HG02642 (cell line): ENCODE measurements around the gene GPR15LG.
"Not testable (repeated sequence)": the region's sequence is repeated elsewhere in the genome, so short reads cannot be mapped to it uniquely, and the experiment has no call there.

Experiments
- ATAC-seq: cut with Tn5 transposase; IDR thresholded peaks from one replicate; pipeline ENCODE4 v1.9.1; 2021; ENCODE audit warnings: mild to moderate bottlenecking; ENCODE audit not compliant: unreplicated experiment, poor library complexity

The GPR15LG gene

DNA sequence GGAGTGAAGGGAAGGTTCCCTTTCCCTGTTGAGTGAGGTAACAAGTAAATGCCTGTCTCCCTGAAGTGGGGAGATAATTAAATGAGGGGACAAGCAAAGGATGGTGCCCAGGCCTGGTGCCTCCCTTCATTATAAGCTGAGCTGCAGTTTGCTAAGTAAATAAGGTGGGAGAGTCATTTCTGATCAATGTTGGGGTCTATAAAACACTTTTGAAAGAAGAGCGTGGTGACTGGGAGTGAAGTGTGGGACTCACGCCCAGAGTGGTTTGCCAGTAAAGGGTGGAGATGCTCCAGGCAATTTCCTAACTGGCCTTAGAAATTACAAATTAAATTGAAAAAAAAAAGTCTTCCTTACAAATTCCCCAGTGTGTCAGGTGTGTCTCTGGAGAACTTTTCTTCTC, 9.6 kb upstream of the GPR15LG start:
- no peak for ATAC-seq

DNA sequence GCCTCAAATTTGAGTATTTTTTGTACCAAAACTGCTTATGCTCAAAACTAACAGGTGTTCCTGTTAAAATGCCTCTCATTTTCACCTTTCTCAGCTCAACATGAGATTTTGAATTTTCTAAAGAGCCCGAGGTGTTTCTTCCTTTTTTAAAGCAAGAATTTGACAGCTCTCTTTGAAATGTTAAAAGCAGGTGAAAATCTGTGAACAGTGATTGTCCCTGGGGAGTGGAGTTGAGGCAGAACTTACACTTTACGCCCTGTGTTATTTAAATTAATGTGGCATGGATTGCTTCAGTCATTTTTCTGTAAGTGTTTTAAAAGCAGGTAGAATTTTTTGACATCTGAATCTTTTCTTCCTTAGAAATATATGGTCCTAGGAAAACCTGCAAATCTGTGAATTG, 9.2 kb upstream of the GPR15LG start:
- ATAC-seq = no peak

DNA sequence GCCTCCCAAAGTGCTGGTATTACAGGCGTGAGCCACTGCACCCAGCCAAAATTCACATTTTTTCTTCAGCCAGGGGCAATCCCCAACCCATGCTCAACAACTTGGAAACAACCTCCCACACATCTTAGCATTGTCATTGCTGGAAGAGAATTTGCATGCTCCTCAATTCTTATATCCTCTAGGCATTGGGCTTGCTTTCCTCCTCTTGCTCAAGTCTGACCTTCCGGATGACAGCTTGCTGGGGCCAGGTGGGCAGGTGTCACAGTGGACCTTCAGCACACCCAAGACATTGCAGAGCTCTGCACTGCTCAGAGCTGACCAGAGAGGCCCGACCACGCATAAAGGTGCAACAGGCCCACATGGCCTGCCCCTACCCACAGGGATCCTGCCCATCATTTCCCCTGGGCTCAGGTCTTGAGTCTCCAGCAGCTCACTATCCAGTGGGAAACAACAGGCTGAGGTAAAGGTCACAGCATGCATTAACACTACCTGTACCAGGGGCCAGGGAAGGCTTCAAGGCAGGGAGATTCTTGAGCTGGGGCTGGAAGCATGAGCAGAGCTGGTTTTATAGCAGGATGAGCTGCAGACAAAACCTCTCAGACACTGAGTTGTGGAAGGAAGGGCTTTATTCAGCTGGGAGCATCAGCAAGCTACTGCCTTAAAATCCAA, 6.8 kb upstream of the GPR15LG start:
- peak; percentile 59 for ATAC-seq

DNA sequence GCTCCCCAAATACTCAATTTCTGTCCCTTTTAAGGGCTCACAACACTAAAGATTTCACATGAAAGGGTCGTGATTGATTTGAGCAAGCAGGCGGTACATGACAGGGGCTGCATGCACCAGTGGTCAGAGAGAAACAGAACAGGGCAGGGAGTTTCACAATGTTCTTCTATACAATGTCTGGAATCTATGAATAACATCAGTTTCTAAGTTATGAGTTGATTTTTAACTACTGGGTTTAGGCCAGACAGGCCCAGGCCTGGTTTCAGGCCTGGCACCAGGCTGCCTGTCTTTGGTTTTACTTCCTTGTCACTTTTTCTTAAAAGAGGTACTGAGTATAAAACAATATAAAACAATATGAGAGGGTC, 6.3 kb upstream of the GPR15LG start:
- peak; percentile 25 for ATAC-seq

DNA sequence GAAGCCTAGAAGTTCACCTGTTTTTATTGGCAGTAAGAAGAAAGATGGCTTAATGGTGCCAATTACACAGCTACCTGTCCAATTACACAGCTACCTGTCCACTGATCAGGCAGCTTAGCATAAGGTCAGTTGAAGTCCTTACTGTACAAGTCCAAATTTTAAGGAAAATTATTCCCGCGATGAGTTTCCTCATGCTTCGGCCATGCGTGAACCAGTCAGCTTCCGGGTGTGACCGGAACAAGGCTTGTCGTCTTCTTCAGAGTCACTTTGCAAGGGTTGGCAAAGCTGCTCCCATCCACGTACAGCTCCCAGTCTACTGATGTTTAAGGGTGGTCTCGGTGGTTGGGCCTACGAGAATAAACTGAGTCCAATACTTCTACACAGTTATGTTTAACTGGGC, 5.2 kb upstream of the GPR15LG start:
- not testable (repeated sequence) for ATAC-seq

DNA sequence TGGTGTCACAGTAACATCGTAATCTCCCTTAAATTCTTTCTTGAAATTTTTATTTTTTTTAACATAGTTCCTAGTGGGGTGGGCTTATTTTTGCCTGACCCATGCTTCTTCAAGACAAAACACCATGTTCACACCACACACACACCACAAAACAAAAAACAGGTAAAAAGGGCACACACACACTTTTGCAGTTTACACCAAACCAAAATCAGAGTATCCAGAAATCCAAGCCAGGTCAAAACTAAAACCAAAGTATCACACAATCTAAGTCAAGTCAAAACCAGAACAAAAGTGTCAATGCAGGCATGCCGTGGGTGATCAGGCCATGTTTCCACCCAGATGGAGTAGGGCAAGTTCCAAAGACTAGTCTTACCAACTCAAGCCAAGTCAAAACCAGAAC, 2.4 kb upstream of the GPR15LG start:
- not testable (repeated sequence) for ATAC-seq

DNA sequence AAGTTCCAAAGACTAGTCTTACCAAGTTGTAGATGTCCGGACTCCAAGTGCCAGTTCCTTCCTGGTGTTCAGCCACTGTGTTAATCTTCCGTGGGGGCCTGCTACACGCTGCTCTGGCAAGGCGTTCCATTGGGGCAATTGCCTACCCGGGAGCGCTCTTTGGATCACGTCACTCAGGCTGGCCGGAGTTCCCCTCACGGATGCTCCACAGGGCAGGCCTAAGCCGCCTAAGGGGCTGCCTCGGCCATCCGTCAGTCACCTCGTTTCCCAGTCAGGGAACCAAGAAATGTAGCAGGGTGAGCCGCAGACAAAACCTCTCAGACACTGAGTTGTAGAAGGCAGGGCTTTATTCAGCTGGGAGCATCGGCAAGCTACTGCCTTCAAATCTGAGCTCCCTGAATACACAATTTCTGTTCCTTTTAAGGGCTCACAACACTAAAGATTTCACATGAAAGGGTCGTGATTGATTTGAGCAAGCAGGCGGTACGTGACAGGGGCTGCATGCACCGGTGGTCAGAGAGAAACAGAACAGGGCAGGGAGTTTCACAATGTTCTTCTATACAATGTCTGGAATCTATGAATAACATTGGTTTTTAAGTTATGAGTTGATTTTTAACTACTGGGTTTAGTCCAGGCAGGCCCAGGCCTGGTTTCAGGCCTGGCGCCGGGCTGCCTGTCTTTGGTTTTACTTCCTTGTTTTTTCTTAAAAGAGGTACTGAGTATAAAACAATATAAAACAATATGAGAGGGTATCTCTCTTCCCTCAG, 1.7 kb upstream of the GPR15LG start:
- peak; percentile 40 for ATAC-seq

DNA sequence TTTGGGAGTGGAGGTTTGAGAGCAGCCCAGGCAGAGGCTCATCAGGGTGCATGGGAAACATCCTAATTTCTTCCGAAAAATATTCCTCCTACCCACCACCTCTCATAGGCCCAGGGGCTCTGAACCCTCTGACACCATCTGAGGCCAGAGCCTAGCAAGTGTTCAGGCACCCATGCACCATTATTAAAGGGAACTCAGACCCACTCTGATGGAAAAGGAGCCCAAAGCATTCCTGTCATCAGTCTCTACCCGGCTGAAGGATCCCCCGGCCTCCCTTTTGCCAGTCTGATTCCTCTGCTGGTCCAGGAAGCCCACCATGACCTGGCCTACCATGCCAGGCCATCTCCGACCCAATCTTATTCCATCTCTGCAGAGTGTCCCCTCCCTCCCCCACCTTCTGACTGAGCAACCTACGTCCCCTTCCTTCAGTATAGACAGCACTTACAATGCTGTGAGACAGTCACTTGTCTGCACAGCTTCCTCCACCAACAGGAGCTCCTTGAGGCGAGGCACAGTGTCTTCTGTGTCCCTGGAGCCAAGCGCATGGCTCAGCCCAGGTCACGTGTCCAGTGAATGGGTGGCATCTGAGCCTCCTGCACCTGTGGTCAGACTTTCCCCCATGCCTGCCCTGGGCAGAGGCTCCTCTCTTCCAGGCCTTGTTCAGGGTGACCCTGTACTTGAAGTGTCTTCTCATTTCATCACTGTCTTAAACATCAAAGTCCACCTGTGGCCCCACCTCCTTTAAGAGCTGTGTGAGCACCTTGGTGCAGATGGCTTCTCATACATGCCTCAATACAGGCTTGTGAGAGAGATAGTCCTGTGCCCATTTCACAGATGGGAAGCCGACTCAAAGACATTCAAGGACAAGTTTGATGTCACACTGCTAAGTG, 889 bp upstream of the GPR15LG start:
- ATAC-seq = peak; percentile 66

DNA sequence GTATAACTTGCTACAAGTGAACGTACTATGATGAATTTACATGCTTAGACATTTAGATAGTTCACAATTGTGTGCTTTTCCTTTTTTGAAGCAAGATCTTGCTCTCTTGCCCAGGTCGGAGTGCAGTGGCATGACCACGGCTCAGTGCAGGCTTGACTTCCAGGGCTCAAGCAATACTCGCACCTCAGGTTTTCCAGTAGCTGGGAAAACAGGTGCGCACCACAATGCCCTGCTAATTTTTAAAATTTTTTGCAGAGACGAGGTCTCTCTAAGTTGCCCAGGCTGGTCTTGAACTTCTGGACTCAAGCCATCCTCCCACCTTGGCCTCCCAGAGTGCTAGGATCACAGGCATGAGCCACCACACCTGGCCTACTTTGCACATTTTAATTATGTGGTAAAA, 1.8 kb downstream of the GPR15LG start:
- no peak for ATAC-seq

DNA sequence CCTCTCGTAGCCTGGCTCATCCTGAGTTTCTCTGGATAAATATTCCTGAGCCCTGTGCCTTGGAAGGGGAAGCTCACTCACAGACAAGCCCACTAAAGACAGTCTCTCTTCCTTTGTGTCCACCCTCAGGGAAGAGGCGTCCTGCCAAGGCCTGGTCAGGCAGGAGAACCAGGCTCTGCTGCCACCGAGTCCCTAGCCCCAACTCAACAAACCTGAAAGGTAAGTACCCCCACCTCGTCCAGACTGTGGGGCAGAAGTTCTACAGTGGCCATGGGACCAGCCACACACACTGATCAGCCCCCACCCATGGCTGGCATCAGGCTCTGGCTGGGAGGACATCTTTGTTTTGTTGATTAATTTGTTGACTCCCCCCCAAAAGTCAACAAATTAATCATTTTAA, 2.8 kb downstream of the GPR15LG start:
- ATAC-seq = no peak

DNA sequence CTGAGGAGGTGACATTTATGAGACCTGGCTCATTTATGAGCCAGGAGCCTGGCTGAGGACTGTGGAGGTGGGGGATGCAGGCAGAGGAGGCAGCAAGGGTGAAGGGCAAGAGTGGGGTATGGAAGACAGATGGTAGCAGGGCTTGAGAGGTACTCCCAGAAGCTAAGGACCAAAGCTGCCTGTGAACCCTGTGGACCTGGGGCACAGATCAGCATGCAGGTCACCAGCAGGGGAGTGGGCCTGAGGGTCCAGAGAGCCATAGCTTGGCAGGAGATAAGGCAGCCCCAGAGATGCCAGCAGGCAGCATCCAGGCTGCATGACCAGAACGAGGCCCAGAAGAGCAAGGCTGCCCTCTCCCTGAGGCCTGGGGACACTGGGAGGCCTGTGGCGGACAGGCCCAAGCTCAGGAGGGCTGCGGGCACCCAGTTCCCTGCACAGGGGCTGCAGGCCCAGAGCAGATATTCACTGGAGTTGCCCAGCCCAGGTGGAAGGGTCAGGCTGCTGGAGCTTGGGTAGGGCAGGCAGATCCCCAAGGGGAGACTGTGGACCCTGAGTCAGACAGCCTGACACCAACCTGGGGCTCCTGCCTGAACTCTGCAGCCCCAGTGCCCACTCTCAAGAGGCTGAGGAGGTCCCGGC, 3.4 kb downstream of the GPR15LG start:
- no peak for ATAC-seq

DNA sequence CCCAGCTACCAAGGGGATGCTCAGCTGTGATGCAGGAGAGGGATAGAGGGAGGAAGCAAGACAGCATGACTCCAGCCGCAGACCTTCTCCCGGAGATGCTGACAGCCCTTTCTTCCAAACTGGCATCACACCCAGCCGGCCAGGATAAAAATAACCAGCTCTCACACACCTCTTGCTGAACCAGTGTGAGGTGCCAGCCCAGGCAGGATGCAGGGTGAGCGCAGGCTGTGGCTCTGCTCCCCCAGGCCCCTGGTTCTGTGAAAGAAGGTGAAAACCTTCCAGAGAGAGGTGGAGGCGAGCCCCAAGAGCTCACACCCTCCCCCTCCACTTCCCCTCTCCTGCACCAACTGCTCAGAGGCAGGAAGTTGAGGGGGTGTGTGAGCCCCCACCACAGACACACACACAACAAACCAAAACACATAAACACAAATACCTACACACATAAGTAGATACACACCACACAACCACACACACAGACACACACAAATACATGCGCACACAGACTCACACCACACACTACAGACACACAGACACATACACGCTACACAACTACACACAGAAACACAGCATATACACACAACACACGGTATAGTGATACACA, 4.0 kb downstream of the GPR15LG start:
- peak; percentile 36 for ATAC-seq

DNA sequence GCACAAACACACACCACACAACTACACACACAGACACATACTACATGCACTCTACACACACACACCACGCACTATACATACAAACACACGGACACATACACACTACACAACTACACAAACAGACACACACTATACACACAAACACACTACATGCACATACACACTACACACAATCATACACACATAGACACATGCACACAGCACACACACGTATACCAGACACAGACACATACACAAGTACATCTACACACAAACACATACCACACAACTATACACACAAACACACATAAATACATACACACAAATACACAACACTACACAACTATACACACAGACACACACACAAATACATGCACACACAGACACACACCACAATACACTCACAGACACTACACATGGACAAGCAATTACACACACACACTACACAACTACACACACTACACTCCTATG, 4.6 kb downstream of the GPR15LG start:
- no peak for ATAC-seq

DNA sequence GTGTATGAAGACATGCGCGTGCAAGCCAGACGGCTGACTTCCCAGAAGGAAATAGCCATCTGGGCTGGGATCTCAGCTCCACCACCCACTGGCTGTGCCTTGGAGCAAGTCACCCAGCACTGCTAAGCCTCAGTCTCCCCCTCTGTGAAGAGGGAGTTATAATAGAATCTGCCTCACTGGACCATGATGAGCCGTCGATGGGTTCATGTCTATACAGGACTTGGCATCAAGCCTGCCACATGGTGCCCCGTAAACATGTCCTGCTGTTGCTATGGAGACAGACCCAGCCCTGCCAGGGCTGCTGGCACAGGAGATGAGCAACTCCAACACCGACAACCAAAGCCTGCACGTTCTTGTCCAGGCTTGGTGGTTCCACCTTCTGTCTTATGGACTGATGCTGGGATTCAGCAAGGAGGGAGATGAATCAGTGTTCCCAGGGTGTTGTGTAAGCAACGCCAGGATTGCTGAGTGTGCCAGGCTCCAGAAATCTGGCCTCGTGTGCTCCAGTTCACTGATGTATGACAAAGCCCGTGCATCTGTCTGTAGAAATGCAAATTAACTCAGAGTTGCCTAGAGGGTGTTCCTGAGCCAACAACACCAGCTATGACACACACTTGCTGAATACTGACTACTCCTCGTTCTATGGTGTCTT, 5.6 kb downstream of the GPR15LG start:
- ATAC-seq = peak; percentile 92

DNA sequence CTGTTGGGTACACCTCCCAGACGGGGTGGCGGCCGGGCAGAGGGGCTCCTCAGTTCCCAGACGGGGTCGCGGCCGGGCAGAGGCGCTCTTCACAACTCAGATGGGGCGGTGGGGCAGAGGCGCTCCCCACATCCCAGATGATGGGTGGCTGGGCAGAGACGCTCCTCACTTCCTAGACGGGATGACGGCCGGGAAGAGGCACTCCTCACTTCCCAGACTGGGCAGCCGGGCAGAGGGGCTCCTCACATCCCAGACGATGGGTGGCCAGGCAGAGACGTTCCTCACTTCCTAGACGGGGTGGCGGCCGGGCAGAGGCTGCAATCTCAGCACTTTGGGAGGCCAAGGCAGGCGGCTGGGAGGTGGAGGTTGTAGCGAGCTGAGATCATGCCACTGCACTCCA, 6.8 kb downstream of the GPR15LG start:
- ATAC-seq = not testable (repeated sequence)

DNA sequence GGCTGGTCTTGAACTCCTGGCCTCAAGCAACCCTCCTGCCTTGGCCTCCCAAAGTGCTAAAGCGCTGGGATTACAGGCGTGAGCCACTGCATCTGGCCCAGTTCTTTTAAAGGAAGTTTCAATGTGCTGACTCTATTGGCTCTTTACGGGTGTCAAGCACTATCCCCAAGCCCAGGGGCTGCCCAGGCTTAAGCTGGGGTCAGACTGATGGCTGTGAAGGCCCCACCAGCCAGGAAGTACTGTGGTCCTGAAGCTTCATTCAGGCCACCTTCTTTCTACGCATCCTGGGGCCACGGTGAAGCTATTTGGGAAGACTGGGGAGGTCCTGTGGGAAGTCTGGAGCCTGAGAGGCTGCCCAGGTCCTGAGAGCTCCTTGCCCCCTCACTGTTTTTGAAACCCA, 8.0 kb downstream of the GPR15LG start:
- no peak for ATAC-seq

DNA sequence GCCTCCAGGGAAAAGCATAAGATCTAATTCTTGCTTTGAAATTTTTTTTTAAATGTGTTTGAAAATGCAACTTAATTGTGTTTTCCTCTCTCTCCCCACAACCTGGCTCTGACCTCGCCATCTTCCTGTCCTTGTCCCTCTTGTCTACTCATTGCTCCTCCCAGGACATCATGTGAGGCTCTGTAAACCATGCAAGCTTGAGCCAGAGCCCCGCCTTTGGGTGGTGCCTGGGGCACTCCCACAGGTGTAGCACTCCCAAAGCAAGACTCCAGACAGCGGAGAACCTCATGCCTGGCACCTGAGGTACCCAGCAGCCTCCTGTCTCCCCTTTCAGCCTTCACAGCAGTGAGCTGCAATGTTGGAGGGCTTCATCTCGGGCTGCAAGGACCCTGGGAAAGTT, 10.9 kb downstream of the GPR15LG start:
- ATAC-seq = no peak

DNA sequence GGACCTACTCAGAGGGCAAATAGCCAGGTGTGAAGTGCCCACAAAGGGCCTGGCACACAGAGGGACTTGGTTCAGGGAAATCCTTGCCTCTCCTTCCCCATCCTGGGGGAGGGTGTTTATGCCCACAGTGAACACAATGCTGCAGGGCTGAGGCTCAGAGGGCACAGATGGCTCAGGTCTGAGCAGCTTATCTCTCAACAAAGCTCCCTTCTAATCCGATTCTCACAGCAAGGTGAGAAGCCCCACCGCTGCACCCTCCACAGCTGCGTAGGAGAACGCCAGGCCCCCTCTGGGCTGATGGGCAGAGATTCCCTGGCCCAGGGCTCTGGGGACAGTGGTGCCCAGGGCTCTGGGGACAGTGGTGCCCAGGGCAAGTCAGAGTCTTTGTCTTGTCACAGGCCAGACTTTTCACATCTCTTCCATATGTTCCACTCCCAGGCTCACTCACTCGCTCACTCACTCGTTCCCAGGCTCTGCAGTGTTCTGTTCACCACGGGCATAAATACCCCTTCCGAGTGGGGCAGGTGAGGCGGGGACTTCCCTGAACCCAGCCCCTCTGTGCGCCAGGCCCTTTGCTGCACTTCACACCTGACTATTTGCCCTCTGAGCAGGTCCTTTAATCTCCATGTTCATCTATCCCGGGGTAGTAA, 12.1 kb downstream of the GPR15LG start:
- no peak for ATAC-seq

DNA sequence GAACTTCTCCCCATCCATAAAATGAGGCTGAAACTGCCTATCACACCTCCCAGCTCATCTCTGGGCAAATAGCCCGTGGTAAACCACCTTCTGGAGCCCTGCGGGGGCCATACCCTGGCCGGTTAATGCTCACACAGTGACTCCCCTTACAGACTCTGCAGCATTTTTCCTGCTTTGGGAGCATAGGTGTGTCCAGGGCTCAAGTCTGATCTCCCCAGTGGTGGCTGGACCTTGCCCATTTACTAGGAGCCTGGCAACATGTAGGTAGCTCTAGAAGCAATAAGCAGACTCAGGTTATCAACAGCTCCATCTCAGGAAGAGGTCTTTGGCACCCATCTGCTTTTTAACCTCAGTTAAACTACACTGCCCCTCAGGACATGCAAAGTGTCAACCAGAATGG, 15.2 kb downstream of the GPR15LG start:
- ATAC-seq = no peak
